Superior temporal gyrus (tissue), 1 donor: ENCODE measurements around the gene LILRB2.
A peak's percentile ranks its signal among the peaks of the same experiment; 100 is the strongest.
"Not testable (repeated sequence)": the region's sequence is repeated elsewhere in the genome, so short reads cannot be mapped to it uniquely, and the experiment has no call there.

Experiments used
- DNase-seq: peaks from one replicate; pipeline ENCODE4 v3.0.0-alpha.2; 2016; ENCODE audit errors: extremely low spot score

Gene LILRB2

GRCh38 chr19:54281007-54281728 is at the start of gene LILRB2:
LILRB2 (minus strand) TSS chr19:54281110; CDS start chr19:54280496, 614 bp downstream.
- no peak for DNase-seq

DNA sequence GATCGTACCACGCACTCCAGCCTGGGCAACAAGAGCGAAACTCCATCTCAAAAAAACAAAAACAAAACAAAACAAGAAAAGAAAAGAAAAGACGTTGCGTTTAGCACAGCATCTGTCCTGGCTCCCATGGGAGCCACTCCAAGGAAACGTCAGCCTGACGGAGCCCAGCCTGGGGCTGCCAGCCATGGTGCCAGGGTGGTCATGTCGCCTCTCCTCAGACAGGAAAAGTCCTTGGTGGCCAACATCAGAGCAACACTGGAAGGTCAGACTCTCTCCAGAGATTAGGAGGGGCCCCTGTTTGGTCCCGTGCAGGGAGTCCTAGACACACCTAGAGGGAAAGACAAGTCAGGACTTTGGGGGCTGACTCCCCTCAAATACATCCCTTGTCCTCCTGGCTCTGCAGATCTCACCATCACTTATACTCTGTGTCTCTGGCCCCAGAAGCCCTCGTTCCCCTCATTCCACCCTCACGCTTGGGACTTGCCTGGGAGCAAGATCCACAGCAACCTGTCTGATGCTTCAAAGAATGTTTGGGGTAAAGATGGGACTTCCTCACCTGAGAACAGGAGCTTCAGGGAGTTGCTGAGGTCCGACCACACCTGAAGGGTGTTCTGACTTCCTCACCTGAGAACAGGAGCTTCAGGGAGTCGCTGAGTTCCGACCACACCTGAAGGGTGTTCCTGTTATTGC is 48.7 kb upstream of the LILRB2 start:
- no peak for DNase-seq

DNA sequence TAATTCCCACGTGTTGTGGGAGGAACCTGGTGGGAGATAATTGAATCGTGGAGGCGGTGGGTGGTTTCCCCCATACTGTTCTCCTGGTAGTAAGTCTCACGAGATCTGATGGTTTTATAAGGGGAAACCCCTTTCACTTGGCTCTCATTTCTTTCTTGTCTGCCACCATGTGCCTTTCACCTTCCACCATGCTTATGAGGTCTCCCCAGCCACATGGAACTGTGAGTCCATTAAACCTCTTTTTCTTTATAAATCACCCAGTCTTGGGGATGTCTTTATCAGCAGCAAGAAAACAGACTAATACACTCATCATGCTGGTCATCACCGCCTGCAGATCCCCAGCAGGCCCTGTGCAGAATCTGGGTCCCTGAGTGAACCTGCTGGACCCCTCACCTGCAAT is 47.9 kb upstream of the LILRB2 start:
- DNase-seq = not testable (repeated sequence)

DNA sequence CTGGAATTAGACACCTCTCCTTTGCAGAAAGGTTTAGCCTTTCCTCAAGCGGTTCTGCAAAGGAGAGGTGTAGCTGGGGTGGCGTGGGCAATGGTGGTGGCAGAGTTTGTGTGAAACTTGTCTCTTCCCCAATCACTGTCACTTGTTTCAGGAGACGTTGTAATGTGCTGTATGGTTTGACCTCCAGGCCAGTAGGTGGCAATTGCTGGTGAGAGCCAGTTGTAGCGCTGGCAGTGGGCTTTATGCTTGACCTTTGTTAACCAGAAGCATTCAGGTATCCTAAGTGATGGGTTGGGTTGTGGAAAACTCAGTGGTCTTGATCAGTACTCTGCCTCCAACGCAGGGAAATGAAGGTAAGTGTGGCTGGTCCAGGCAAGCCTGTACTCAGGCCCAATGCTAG is 44.7 kb upstream of the LILRB2 start:
- no peak for DNase-seq

GRCh38 chr19:54325194-54325621 is 44.3 kb upstream of the LILRB2 start:
- peak; percentile 81 for DNase-seq

DNA sequence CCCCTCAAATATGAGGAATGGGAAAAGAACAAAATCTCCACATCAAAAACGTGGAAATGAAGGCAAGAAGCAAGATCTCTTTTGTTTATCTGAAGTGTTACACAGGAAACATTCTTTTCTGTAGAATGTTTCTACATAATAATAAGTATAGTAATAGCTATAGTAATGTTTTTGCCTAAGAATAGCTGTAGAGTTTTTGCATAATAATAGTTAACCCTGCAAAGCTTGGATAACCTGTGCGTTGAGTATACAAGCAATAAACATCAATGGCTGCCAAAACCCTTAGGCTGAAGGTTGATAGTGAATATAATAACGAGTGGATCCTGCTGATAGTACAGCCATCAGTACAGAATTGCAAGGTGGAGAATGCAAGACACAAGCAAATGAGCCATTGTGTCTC is 43.2 kb upstream of the LILRB2 start:
- no peak for DNase-seq

GRCh38 chr19:54322934-54323333 is 42.0 kb upstream of the LILRB2 start:
- DNase-seq = not testable (repeated sequence)

DNA sequence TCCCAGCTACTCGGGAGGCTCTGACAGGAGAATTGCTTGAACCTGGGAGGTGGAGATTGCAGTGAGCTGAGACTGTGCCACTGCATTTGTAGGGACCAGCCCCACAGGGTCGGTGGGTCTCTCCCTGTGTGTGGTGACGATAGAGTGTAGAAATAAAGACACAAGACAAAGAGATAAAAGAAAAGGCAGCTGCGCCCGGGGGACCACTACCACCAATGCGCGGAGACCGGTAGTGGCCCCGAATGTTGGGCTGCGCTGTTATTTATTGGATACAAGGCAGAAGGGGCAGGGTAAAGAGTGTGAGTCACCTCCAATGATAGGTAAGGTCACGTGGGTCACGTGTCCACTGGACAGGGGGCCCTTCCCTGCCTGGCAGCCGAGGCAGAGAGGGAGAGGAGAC is 41.4 kb upstream of the LILRB2 start:
- DNase-seq = not testable (repeated sequence)

- no peak for DNase-seq
Observed at GRCh38 chr19:54319892-54320670, 39.2 kb upstream of the LILRB2 start.

DNA sequence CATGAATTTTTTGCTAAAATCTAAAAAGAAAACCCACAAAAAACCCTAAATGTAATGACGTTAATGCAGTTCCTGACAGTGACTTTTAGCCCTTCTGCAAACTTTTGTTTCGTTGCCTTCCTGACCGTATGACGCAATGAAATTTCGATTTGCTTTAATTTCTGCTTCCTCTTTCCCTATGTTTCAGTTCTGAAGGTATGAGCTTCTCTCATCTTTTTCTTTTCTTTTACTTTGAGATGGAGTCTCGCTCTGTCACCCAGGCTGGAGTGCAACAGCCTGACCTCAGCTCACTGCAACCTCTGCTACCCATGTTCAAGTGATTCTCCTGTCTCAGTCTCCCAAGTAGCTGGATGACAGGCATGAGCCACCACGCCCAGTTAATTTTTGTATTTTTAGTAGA is 38.1 kb upstream of the LILRB2 start:
- no peak for DNase-seq

GRCh38 chr19:54317965-54318240 is 37.0 kb upstream of the LILRB2 start:
- DNase-seq = no peak

DNA sequence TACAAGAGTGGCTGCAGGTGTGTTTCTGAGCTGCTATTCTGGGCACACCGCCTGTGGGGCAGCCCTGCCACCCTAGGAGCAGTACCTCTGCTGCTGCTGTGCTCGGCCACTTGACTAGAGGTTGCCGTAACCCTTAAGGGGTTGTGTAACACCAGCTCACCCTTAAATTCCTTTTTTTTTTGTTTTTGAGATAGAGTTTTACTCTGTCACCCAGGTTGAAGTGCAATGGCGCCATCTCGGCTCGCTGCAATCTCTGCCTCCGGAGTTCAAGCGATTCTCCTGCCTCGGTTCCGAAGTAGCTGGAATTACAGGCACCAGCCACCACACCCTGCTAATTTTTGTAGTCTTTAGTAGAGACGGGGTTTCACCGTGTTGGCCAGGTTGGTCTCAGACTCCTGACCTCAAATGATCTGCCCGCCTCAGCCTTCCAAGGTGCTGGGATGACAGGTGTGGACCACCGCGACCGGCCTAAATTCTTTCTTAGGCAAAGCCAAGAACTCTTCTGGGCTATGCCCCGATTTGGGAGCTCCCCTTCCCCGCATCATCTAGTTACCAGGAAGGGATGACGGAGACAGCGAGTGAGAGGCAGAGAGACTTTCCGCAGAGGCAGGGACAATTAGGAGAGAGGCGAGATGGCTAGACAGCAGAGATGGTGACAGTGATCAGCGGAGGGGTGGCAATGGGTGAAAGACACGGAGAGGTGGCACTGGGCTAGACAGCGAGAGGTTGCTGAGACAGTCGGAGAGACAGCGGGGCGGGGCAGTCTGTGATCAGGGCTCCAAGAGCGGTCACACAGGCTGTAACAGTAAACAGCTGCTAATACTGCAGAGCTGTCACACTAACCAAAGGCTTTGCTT is 36.4 kb upstream of the LILRB2 start:
- DNase-seq = no peak

GRCh38 chr19:54316746-54317107 is 35.8 kb upstream of the LILRB2 start:
- no peak for DNase-seq

- DNase-seq = no peak
Observed at GRCh38 chr19:54315956-54316355, 35.0 kb upstream of the LILRB2 start.

DNA sequence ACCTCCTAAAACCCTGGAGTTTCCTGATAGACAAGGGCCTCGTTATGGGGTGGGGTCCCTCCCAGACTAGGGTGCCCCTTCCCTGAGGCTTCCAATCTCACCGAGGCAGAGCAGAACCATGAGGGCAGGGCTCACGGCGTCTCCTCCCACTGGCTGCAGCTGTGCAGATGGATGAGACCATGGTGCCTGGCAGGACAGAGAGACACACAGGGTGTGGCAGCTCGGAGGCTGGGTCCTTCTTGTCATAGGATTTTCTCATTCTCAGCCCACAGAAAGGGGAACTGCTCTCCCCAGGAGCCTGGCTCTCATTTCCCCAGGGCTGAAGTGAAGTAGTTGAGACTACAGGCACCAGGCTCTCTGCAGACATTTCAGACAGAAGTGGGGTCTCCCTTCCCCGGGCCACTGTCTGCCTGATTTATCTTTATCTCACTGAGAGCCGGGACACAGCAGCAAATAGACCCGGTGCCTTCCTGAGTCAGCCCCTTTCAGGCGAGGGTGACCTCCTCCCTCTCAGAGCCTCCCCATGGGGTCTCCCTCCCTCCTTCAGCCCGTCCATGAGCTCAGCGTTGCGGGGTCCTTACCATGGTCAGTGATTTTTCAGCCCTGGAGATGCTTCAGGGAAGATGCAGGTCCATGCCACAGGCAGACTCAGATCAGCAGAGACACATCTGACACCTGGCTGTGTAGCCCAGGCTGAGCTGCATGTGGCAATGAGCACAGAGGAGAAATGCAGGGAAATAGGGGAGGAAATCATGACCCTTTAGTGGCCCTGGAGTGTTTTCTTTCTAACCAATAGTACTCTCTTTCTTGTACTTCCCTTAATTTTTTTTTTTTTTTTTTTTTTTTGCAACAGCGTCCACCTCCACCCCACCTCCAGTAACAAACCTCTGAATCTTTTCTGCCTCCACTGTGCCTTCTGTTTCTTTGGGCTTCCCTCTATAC is 31.8 kb upstream of the LILRB2 start, which contains the start of gene LILRA5:
Gene LILRA5, minus strand, starts transcription at position 731 of the 942 bp plus-strand sequence. Its CDS starts 147 bp downstream, at position 584.
- no peak for DNase-seq

DNA sequence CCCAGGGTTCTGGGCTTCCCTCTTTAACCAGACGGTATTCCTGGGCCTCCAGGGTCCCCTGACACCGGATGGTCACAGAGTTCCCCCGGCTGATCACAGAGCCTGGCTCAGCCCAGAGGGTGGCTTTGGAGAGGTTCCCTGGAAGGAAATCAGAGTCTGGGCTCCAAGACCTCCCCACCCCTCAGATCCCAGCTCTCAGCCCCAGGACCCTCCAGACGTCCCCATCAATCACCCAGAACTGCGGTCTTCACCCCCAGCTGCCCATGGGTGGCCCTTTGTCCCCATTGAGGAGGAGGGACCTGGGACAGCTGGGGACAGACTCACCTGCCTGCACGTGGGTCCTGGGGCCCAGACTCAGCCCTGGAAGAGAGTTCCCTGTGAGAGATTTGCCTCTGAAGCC is 31.1 kb upstream of the LILRB2 start:
- DNase-seq = no peak

- no peak for DNase-seq
Observed at GRCh38 chr19:54311486-54311885, 30.6 kb upstream of the LILRB2 start.

DNA sequence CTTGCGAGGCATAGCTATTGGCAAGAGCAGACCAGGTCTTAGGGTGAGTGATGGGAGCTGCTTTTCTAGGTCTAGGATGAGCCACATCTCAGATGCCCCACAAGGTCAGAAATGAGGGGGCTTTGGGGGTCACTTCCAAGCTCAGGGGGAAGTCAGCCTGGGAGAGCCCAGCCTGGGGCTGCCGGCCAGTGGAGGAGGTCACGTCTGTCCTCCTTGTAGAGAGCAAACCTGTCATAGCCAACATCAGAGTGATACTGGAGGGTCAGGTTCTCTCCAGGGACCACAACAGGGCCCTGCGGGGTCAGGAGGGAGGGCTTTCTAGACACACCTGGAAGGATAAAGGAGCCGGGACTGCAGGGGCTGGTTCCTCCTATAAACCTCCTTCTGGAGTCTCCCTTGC is 29.6 kb upstream of the LILRB2 start:
- no peak for DNase-seq

DNA sequence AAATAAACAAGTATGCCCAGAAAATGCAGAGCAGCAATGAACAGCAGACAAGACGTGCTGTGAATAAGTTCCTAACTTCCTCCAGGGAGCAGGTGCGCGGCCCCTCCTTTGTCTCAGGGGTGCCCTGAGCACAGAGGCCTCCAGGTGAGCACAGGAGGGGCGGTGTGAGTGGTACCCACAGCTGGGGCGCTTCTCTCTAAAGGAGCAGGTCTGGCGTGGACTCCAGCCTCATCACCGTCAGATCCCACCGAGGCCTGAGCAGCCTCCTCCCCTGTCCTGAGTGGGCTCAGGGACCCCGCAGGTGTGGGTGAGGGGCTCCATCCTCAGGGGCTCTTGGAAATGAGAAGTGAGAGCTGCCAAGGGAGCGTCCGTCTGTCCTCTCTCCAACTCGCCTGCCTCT is 28.9 kb upstream of the LILRB2 start:
- no peak for DNase-seq

DNA sequence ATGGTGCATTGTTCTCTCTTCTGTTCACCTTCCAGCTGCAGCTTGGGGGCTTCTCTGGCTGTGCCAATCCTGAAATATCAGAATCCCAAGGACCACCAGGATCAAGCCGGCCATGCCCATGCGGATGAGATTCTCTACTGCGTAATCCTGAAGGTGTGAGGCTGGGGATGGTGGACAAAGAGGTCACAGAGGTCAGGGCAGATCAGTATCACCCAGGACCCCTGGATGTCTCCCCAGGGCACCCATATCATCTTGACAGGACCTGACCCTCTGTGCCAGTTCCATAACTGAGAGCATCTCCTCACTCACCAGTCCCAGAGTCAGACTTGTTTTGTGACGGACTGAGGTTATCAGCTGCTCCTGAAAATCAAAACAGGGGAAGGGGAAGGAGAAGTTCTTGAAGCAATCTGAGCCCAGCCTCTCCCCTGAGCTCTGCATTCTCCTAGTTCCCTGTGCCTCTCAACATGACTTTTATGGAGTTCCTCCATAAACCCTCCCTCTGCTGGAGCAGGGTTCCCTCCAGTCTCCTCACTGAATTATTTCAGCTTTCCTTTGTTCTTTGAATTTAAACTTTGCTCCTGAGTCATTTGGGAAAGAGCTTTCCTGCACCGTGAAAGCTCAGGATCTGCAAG is 26.6 kb upstream of the LILRB2 start:
- DNase-seq = no peak
